DND-41 (cell line): ENCODE results near the gene RGL4.
"Not testable (repeated sequence)": the region's sequence is repeated elsewhere in the genome, so short reads cannot be mapped to it uniquely, and the experiment has no call there.

Experiments used
- ATAC-seq: fragments of 200-7000 bp; cut with Tn5 transposase; 3 replicates; pipeline ENCODE4 v1.9.1; 2021; ENCODE audit warnings: low read depth; ENCODE audit not compliant: insufficient read depth
- DNase-seq: peaks from one replicate; pipeline ENCODE4 v3.0.0-alpha.2; 2020
- H2AFZ ChIP-seq: 2 replicates; pipeline ENCODE4 v1.6.0; 2012; ENCODE audit warnings: low read depth, low read length
- H3K27ac ChIP-seq: 2 replicates; pipeline ENCODE4 v1.5.1; 2012; ENCODE audit warnings: low read length, inconsistent platforms
- H3K27me3 ChIP-seq: fragments of 200-600 bp; sonication (generic); 2 replicates; pipeline ENCODE4 v1.6.0; 2012; ENCODE audit warnings: low read length, mild to moderate bottlenecking, inconsistent platforms; ENCODE audit not compliant: insufficient read depth, poor library complexity
- H3K36me3 ChIP-seq: 2 replicates; pipeline ENCODE4 v1.5.1; 2012; ENCODE audit warnings: low read length, inconsistent platforms; ENCODE audit not compliant: insufficient read depth
- H3K4me1 ChIP-seq: 2 replicates; pipeline ENCODE4 v1.5.1; 2012; ENCODE audit warnings: mild to moderate bottlenecking, low read length; ENCODE audit not compliant: insufficient read depth
- H3K4me2 ChIP-seq: 2 replicates; pipeline ENCODE4 v1.6.0; 2012; ENCODE audit warnings: mild to moderate bottlenecking, moderate library complexity, low read length, inconsistent platforms; ENCODE audit not compliant: insufficient read depth
- H3K4me3 ChIP-seq, 2 experiments: fragments of 200-600 bp in 1 of 2; shearing (Covaris generic) in 1 of 2; 2 replicates each; pipeline ENCODE4 v1.5.1; 2012 to 2016; ENCODE audit warnings: inconsistent platforms in 2 of 2, low read length in 2 of 2, mild to moderate bottlenecking in 2 of 2, low read depth in 1 of 2, moderate library complexity in 1 of 2
- H3K79me2 ChIP-seq: 2 replicates; pipeline ENCODE4 v1.6.0; 2012; ENCODE audit warnings: low read length, inconsistent platforms; ENCODE audit not compliant: insufficient read depth
- H3K9ac ChIP-seq: 2 replicates; pipeline ENCODE4 v1.6.0; 2012; ENCODE audit warnings: low read depth, mild to moderate bottlenecking, inconsistent platforms, low read length, moderate library complexity
- H3K9me3 ChIP-seq: 2 replicates; pipeline ENCODE4 v1.5.1; 2012; ENCODE audit warnings: low read length, moderate library complexity, mild to moderate bottlenecking, inconsistent platforms; ENCODE audit not compliant: insufficient read depth, severe bottlenecking
- H4K20me1 ChIP-seq: 2 replicates; pipeline ENCODE4 v1.6.0; 2012; ENCODE audit warnings: low read length; ENCODE audit not compliant: insufficient read depth
- CTCF ChIP-seq: IDR thresholded peaks from 2 replicates; pipeline ENCODE4 v1.5.1; 2012; ENCODE audit warnings: borderline replicate concordance, low read length, moderate library complexity, mild to moderate bottlenecking; ENCODE audit not compliant: poor library complexity, severe bottlenecking; ENCODE audit errors: extremely low read depth
- EZH2 ChIP-seq: IDR thresholded peaks from 3 replicates; pipeline ENCODE4 v1.6.1; 2012; ENCODE audit warnings: borderline replicate concordance, low read depth, mild to moderate bottlenecking, moderate library complexity, low read length, inconsistent platforms; ENCODE audit not compliant: severe bottlenecking

The RGL4 gene

DNA sequence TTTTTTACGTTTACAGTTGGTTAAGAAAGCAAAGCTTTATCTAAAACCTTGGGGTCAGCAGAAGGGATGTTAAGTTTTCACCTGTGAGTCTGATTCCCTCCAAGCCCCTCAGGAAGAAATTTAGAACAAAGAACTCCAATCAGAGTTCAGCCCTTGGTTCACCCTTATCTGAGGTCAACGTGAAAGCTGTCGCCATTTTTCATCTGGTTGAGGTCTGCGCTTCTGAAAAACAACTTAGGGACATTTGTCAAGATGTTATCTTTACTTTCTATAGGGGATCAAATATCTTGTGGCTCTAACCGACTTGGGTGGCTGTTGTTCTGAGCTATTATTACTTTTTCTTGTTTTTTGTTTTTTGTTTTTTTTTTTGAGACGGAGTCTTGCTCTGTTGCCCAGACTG lies 30.0 kb downstream of the RGL4 start:
- Histone ChIP-seq H3K36me3 (peaks cover 2% of the 10 kb centered on the region), H3K4me1 (peaks cover 13% of the 10 kb centered on the region), H3K79me2 (peaks cover 13% of the 10 kb centered on the region), H3K9ac (no peak overlapping the region), H3K27ac (no peak overlapping the region), H3K4me3 (no peak overlapping the region), H3K4me2 (no peak overlapping the region), H3K27me3 (no peaks in the 10 kb centered on the region), H2AFZ (no peak overlapping the region), H4K20me1 (0 out of 2 replicates have a peak, but pooled peaks cover 2% of the 10 kb centered on the region), H3K9me3 (no peaks in the 10 kb centered on the region)
- no peak for DNase-seq
- TF ChIP-seq EZH2 (no peak), CTCF (no peak)
- no peak for ATAC-seq

GRCh38 chr22:23722160-23722559 lies 31.3 kb downstream of the RGL4 start:
- TF ChIP-seq EZH2 (no peak), CTCF (no peak)
- Histone ChIP-seq H3K9me3 (no peaks in the 10 kb centered on the region), H4K20me1 (no peaks in the 10 kb centered on the region), H2AFZ (no peak overlapping the region), H3K4me1 (peaks cover 5% of the 10 kb centered on the region), H3K27ac (no peak overlapping the region), H3K27me3 (no peaks in the 10 kb centered on the region), H3K9ac (no peak overlapping the region), H3K4me2 (no peak overlapping the region), H3K79me2 (peaks cover under 1% of the 10 kb centered on the region), H3K4me3 (no peak overlapping the region), H3K36me3 (no peaks in the 10 kb centered on the region)
- DNase-seq (no peak), ATAC-seq (no peak)

DNA sequence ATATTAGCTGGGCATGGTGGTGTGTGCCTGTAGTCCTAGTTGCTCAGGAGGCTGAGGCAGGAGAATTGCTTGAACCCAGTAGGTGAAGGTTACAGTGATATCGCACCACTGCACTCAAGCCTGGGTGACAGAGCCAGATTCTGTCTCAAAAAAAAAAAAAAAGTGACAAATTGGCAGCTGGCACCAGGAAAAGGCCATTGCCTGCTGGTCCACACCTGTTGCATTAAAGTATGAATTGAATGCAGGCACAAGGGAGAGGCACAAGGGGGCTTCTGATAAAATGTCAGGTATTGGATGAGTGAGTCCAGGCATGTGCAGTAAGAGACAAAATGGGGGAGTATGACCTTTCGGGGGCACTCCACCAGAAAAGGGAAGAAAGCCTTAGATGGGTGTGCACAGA lies 31.9 kb downstream of the RGL4 start:
- ATAC-seq (no peak), DNase-seq (no peak)
- Histone ChIP-seq H3K79me2 (no peaks in the 10 kb centered on the region), H3K9ac (no peak overlapping the region), H3K9me3 (no peaks in the 10 kb centered on the region), H3K4me1 (no peaks in the 10 kb centered on the region), H3K27me3 (no peaks in the 10 kb centered on the region), H2AFZ (no peak overlapping the region), H3K4me3 (no peak overlapping the region), H4K20me1 (no peaks in the 10 kb centered on the region), H3K27ac (no peak overlapping the region), H3K36me3 (no peaks in the 10 kb centered on the region), H3K4me2 (no peak overlapping the region)
- no peak for TF ChIP-seq CTCF
- TF ChIP-seq EZH2, result no peak

- not testable (repeated sequence) for DNase-seq, H3K9me3 ChIP-seq, H3K27me3 ChIP-seq, H4K20me1 ChIP-seq, H3K4me3 ChIP-seq, H2AFZ ChIP-seq, H3K4me2 ChIP-seq, H3K36me3 ChIP-seq, H3K79me2 ChIP-seq, ATAC-seq, H3K9ac ChIP-seq, H3K27ac ChIP-seq, H3K4me1 ChIP-seq
These were observed 37.3 kb downstream of the RGL4 start for GRCh38 chr22:23728108-23728507.
